Activated T-cell treated with anti-CD3 and anti-CD28 coated beads, Interleukin-2, amount 50 U/mL, for 24 hours (primary cell): ENCODE data around the gene DAP.
A peak's percentile ranks its signal among the peaks of the same experiment; 100 is the strongest.
"Not testable (repeated sequence)": the region's sequence is repeated elsewhere in the genome, so short reads cannot be mapped to it uniquely, and the experiment has no call there.

Source experiments
- DNase-seq: peaks from one replicate; pipeline ENCODE4 v3.0.0-alpha.2; 2020
- H3K27ac Mint-ChIP-seq: 2 replicates; pipeline ENCODE4 v1.8.0; 2020; ENCODE audit warnings: mild to moderate bottlenecking, mixed read lengths
- H3K27me3 Mint-ChIP-seq: 2 replicates; pipeline ENCODE4 v1.8.0; 2020; ENCODE audit warnings: mixed read lengths
- H3K36me3 Mint-ChIP-seq: 2 replicates; pipeline ENCODE4 v1.8.0; 2020; ENCODE audit warnings: low read depth, mixed read lengths
- H3K4me1 Mint-ChIP-seq: 2 replicates; pipeline ENCODE4 v1.8.0; 2020; ENCODE audit warnings: low read depth, mixed read lengths
- H3K4me3 Mint-ChIP-seq: 2 replicates; pipeline ENCODE4 v1.8.0; 2020; ENCODE audit warnings: mild to moderate bottlenecking, moderate library complexity, mixed read lengths
- H3K9me3 Mint-ChIP-seq: 2 replicates; pipeline ENCODE4 v1.8.0; 2020; ENCODE audit warnings: mixed read lengths

DAP gene

GRCh38 chr5:10633271-10634049 lies 127.6 kb downstream of the DAP start:
- H3K36me3 Mint-ChIP-seq: no peaks in the 10 kb centered on the region
- H3K9me3 Mint-ChIP-seq: no peaks in the 10 kb centered on the region
- peak overlapping the region; percentile 58 for H3K27ac Mint-ChIP-seq
- H3K4me3 Mint-ChIP-seq: no peak overlapping the region
- peaks cover 20% of the 10 kb centered on the region for H3K27me3 Mint-ChIP-seq
- H3K4me1 Mint-ChIP-seq: peaks cover 57% of the 10 kb centered on the region
- no peak for DNase-seq

GRCh38 chr5:10632110-10632761 lies 128.8 kb downstream of the DAP start:
- H3K9me3 Mint-ChIP-seq: no peaks in the 10 kb centered on the region
- peaks cover 20% of the 10 kb centered on the region for H3K27me3 Mint-ChIP-seq
- H3K4me3 Mint-ChIP-seq: peak overlapping the region; percentile 62
- H3K27ac Mint-ChIP-seq: peak overlapping the region; percentile 90
- H3K4me1 Mint-ChIP-seq: peaks cover 64% of the 10 kb centered on the region
- H3K36me3 Mint-ChIP-seq: no peaks in the 10 kb centered on the region
- DNase-seq: peak; percentile 64

- Mint-ChIP-seq H3K27ac (peak overlapping the region; percentile 90), H3K4me1 (peaks cover 63% of the 10 kb centered on the region), H3K4me3 (peak overlapping the region; percentile 62), H3K36me3 (no peaks in the 10 kb centered on the region), H3K27me3 (peaks cover 20% of the 10 kb centered on the region), H3K9me3 (no peaks in the 10 kb centered on the region)
- no peak for DNase-seq
Measured at GRCh38 chr5:10631316-10631996, 129.6 kb downstream of the DAP start.

GRCh38 chr5:10630744-10631143 lies 130.3 kb downstream of the DAP start:
- not testable (repeated sequence) for DNase-seq, H3K27ac Mint-ChIP-seq, H3K36me3 Mint-ChIP-seq, H3K9me3 Mint-ChIP-seq, H3K4me3 Mint-ChIP-seq
- Mint-ChIP-seq H3K4me1 (peaks cover 56% of the 10 kb centered on the region), H3K27me3 (peaks cover 20% of the 10 kb centered on the region)

- no peak overlapping the region for H3K27ac Mint-ChIP-seq
- no peak for DNase-seq
- H3K9me3 Mint-ChIP-seq: no peaks in the 10 kb centered on the region
- H3K4me1 Mint-ChIP-seq: peaks cover 50% of the 10 kb centered on the region
- no peak overlapping the region for H3K4me3 Mint-ChIP-seq
- peaks cover 20% of the 10 kb centered on the region for H3K27me3 Mint-ChIP-seq
- no peaks in the 10 kb centered on the region for H3K36me3 Mint-ChIP-seq
Measured at GRCh38 chr5:10630126-10630525, 130.9 kb downstream of the DAP start.

GRCh38 chr5:10629682-10630081 lies 131.4 kb downstream of the DAP start:
- H3K27ac Mint-ChIP-seq: no peak overlapping the region
- H3K4me1 Mint-ChIP-seq: peaks cover 46% of the 10 kb centered on the region
- no peak overlapping the region for H3K4me3 Mint-ChIP-seq
- H3K27me3 Mint-ChIP-seq: peaks cover 20% of the 10 kb centered on the region
- no peak for DNase-seq
- no peaks in the 10 kb centered on the region for H3K36me3 Mint-ChIP-seq
- no peaks in the 10 kb centered on the region for H3K9me3 Mint-ChIP-seq
